GM21737 (cell line): ENCODE data around the gene RNF217.
"Not testable (repeated sequence)": the region's sequence is repeated elsewhere in the genome, so short reads cannot be mapped to it uniquely, and the experiment has no call there.

ENCODE experiments used
- ATAC-seq: cut with Tn5 transposase; IDR thresholded peaks from one replicate; pipeline ENCODE4 v1.9.1; 2021; ENCODE audit warnings: mild to moderate bottlenecking, moderate library complexity; ENCODE audit not compliant: unreplicated experiment

Gene RNF217

GRCh38 chr6:125121894-125122293 is 159.7 kb downstream of the RNF217 start:
- no peak for ATAC-seq

- ATAC-seq, result no peak
Observed at GRCh38 chr6:125123051-125123450, 160.8 kb downstream of the RNF217 start.

GRCh38 chr6:125123468-125124048 is 161.3 kb downstream of the RNF217 start:
- no peak for ATAC-seq

- ATAC-seq, result no peak
Observed at GRCh38 chr6:125124049-125124669, 161.9 kb downstream of the RNF217 start.

GRCh38 chr6:125125856-125126255 is 163.6 kb downstream of the RNF217 start:
- ATAC-seq, result not testable (repeated sequence)

GRCh38 chr6:125129354-125129753 is 167.1 kb downstream of the RNF217 start:
- ATAC-seq, result no peak

GRCh38 chr6:125132058-125132457 is 169.8 kb downstream of the RNF217 start:
- ATAC-seq, result no peak

GRCh38 chr6:125136378-125136777 is 174.1 kb downstream of the RNF217 start:
- no peak for ATAC-seq

- no peak for ATAC-seq
Observed at GRCh38 chr6:125138083-125138482, 175.8 kb downstream of the RNF217 start.

- ATAC-seq, result no peak
Observed at GRCh38 chr6:125140808-125141207, 178.6 kb downstream of the RNF217 start.
